H1 (cell line): ENCODE measurements around the gene CDC42BPB. TPM values are rescaled to one million over a fixed set of nuclear protein-coding genes. Genes with fewer than 3 reads are reported as not detected.

Experiments used
- CTCF ChIA-PET: fragments of 300-600 bp; sonication (Branson Sonifier 250); formaldehyde crosslinking; loops from one replicate; lab custom pipeline; 2021; ENCODE audit not compliant: partially characterized antibody; lab: Charles Lee
- POLR2A ChIA-PET: fragments of 300-600 bp; sonication (Branson Sonifier 250); formaldehyde crosslinking; loops from one replicate; lab custom pipeline; 2021; ENCODE audit warnings: inconsistent platforms; ENCODE audit not compliant: partially characterized antibody; lab: Charles Lee
- DNase-seq, 2 experiments: peaks; one replicate each; pipeline versions ENCODE4 v3.0.0 to v3.0.0-alpha.2; 2010 to 2022; ENCODE audit warnings: low spot score in 2 of 2, low read depth in 1 of 2, mixed read lengths in 1 of 2
- FAIRE-seq: peaks from 2 replicates; lab custom pipeline; 2011; peaks lifted over from hg19 to GRCh38; lab: Jason Lieb, UNC
- H2AFZ ChIP-seq: 2 replicates; pipeline ENCODE4 v1.8.1; 2012; ENCODE audit warnings: low read length, inconsistent platforms
- H2AK5ac ChIP-seq: 2 replicates; pipeline ENCODE4 v1.6.1; 2013; ENCODE audit warnings: low read depth, low read length
- H2BK120ac ChIP-seq: replicated peaks from 2 replicates; pipeline ENCODE3; 2013; ENCODE audit warnings: low read depth, low read length, inconsistent platforms
- H2BK12ac ChIP-seq: 2 replicates; pipeline ENCODE4 v1.6.1; 2013; ENCODE audit warnings: low read depth, low read length
- H2BK15ac ChIP-seq: 2 replicates; pipeline ENCODE4 v1.6.1; 2013; ENCODE audit warnings: low read length
- H2BK20ac ChIP-seq: 2 replicates; pipeline ENCODE4 v1.6.1; 2013; ENCODE audit warnings: low read length
- H2BK5ac ChIP-seq: 2 replicates; pipeline ENCODE4 v1.6.1; 2013; ENCODE audit warnings: low read depth, low read length
- H3K14ac ChIP-seq: 2 replicates; pipeline ENCODE4 v1.6.1; 2013; ENCODE audit warnings: inconsistent platforms; ENCODE audit not compliant: insufficient read length
- H3K18ac ChIP-seq: 2 replicates; pipeline ENCODE4 v1.6.1; 2013; ENCODE audit warnings: low read length; ENCODE audit errors: extremely low read depth
- H3K23ac ChIP-seq: 2 replicates; pipeline ENCODE4 v1.6.1; 2013; ENCODE audit warnings: inconsistent platforms; ENCODE audit not compliant: insufficient read length
- H3K23me2 ChIP-seq: 2 replicates; pipeline ENCODE4 v1.6.1; 2013; ENCODE audit warnings: low read depth, low read length
- H3K27ac ChIP-seq: 2 replicates; pipeline ENCODE4 v1.6.1; 2011; ENCODE audit warnings: low read depth, low read length, inconsistent platforms
- H3K27me3 ChIP-seq, 4 experiments: replicated peaks in 1 of 4; 1 replicate in 1 of 4; 2 replicates in 3 of 4; pipeline versions ENCODE4 v1.6.1 to v1.8.1; 2011 to 2013; ENCODE audit warnings: low read length in 3 of 4, mild to moderate bottlenecking in 3 of 4, inconsistent platforms in 2 of 4, mixed read lengths in 2 of 4, moderate library complexity in 1 of 4; ENCODE audit not compliant: control insufficient read depth in 3 of 4, insufficient read depth in 3 of 4; ENCODE audit errors: extremely low read depth in 1 of 4
- H3K36me3 ChIP-seq, 4 experiments: 2 replicates each; pipeline versions ENCODE4 v1.6.1 to v1.8.1; 2011 to 2013; ENCODE audit warnings: mild to moderate bottlenecking in 4 of 4, low read length in 3 of 4, moderate library complexity in 2 of 4, control low read depth in 1 of 4, inconsistent platforms in 1 of 4; ENCODE audit not compliant: insufficient read depth in 4 of 4, control insufficient read depth in 2 of 4
- H3K4ac ChIP-seq: replicated peaks from 2 replicates; pipeline ENCODE3; 2013; ENCODE audit warnings: low read length, low read depth, mixed read lengths, inconsistent platforms; ENCODE audit not compliant: insufficient read length
- H3K4me1 ChIP-seq, 4 experiments: replicated peaks in 1 of 4; 1 replicate in 1 of 4; 2 replicates in 3 of 4; pipeline versions ENCODE4 v1.6.1 to v1.8.1; 2011 to 2013; ENCODE audit warnings: low read length in 3 of 4, inconsistent platforms in 2 of 4, mixed read lengths in 1 of 4; ENCODE audit not compliant: insufficient read depth in 4 of 4, control insufficient read depth in 3 of 4
- H3K4me2 ChIP-seq, 2 experiments: 2 replicates each; pipeline versions ENCODE4 v1.6.1 to v1.8.1; 2011 to 2013; ENCODE audit warnings: low read depth in 2 of 2, low read length in 2 of 2, control low read depth in 1 of 2, inconsistent platforms in 1 of 2, mild to moderate bottlenecking in 1 of 2; ENCODE audit not compliant: insufficient read depth in 1 of 2
- H3K4me3 ChIP-seq, 4 experiments: fragments of 200-600, 300-600 bp in 1 of 4; sonication (generic), shearing (Covaris generic), sonication (Bioruptor Twin) in 1 of 4; 2 replicates each; pipeline versions ENCODE4 v1.5.1 to v1.8.1; 2011 to 2016; ENCODE audit warnings: low read length in 4 of 4, low read depth in 3 of 4, control low read depth in 2 of 4, inconsistent platforms in 2 of 4, mild to moderate bottlenecking in 2 of 4, mixed read lengths in 1 of 4, moderate library complexity in 1 of 4; ENCODE audit not compliant: insufficient read depth in 2 of 4; ENCODE audit errors: extremely low read depth in 1 of 4
- H3K56ac ChIP-seq: replicated peaks from 2 replicates; pipeline ENCODE3; 2013; ENCODE audit warnings: low read depth, mild to moderate bottlenecking, mixed read lengths, low read length, inconsistent platforms; ENCODE audit not compliant: insufficient read length
- H3K79me1 ChIP-seq: 2 replicates; pipeline ENCODE4 v1.6.1; 2013; ENCODE audit warnings: low read depth, low read length, control low read depth
- H3K79me2 ChIP-seq, 2 experiments: 2 replicates each; pipeline versions ENCODE4 v1.6.1 to v1.8.1; 2012 to 2013; ENCODE audit warnings: low read length in 2 of 2, mild to moderate bottlenecking in 2 of 2, inconsistent platforms in 1 of 2; ENCODE audit not compliant: insufficient read depth in 2 of 2, control insufficient read depth in 1 of 2
- H3K9ac ChIP-seq, 4 experiments: replicated peaks in 1 of 4; 1 replicate in 1 of 4; 2 replicates in 3 of 4; pipeline versions ENCODE4 v1.6.1 to v1.8.1; 2011 to 2013; ENCODE audit warnings: low read depth in 3 of 4, low read length in 3 of 4, control low read depth in 2 of 4, mild to moderate bottlenecking in 2 of 4, moderate library complexity in 2 of 4, inconsistent platforms in 1 of 4; ENCODE audit errors: extremely low read depth in 1 of 4
- H3K9me3 ChIP-seq, 2 experiments: 2 replicates each; pipeline versions ENCODE4 v1.6.1 to v1.8.1; 2012 to 2013; ENCODE audit warnings: mild to moderate bottlenecking in 2 of 2, moderate library complexity in 2 of 2, control low read depth in 1 of 2, inconsistent platforms in 1 of 2, low read depth in 1 of 2, low read length in 1 of 2, mixed read lengths in 1 of 2; ENCODE audit not compliant: insufficient read depth in 2 of 2
- H4K20me1 ChIP-seq, 2 experiments: replicated peaks in 1 of 2; 2 replicates each; pipeline versions ENCODE3 to v1.8.1; 2011 to 2013; ENCODE audit warnings: inconsistent platforms in 2 of 2, low read length in 2 of 2, mild to moderate bottlenecking in 1 of 2; ENCODE audit not compliant: insufficient read depth in 2 of 2, control insufficient read depth in 1 of 2
- H4K5ac ChIP-seq: 2 replicates; pipeline ENCODE4 v1.6.1; 2013; ENCODE audit warnings: low read length, low read depth, mixed read lengths, inconsistent platforms; ENCODE audit not compliant: insufficient read length
- H4K8ac ChIP-seq: 2 replicates; pipeline ENCODE4 v1.8.0; 2013; ENCODE audit warnings: mild to moderate bottlenecking, moderate library complexity, low read length, inconsistent platforms; ENCODE audit not compliant: insufficient read depth; ENCODE audit errors: extremely low read depth
- H4K91ac ChIP-seq: replicated peaks from 2 replicates; pipeline ENCODE3; 2013; ENCODE audit warnings: low read length, mixed read lengths, inconsistent platforms; ENCODE audit not compliant: insufficient read length
- SP4 ChIP-seq: IDR thresholded peaks from 2 replicates; pipeline ENCODE4 v1.6.1; 2012; ENCODE audit warnings: low read length, inconsistent platforms
- TAF7 ChIP-seq: optimal IDR thresholded peaks from 2 replicates; pipeline ENCODE3; 2011; ENCODE audit warnings: low read depth, mild to moderate bottlenecking, inconsistent platforms, low read length, moderate library complexity, borderline replicate concordance
- TCF12 ChIP-seq: IDR thresholded peaks from 2 replicates; pipeline ENCODE4 v1.6.1; 2011; ENCODE audit warnings: low read depth, mild to moderate bottlenecking, low read length
- ZNF274 ChIP-seq: IDR thresholded peaks from 2 replicates; pipeline ENCODE4 v1.7.0; 2012; ENCODE audit warnings: low read length, borderline replicate concordance; ENCODE audit errors: extremely low read depth
- WGBS, 2 experiments: shearing (Covaris generic) in 1 of 2; methylation state at CpG; one replicate each; pipeline versions ENCODE4 v1.1.6 to v1.1.7; 2013 to 2015; ENCODE audit warnings: low lambda C conversion rate in 2 of 2, mixed read lengths in 2 of 2, inconsistent platforms in 1 of 2, low coverage in 1 of 2, missing lambda C conversion rate in 1 of 2; ENCODE audit not compliant: insufficient replicate concordance in 2 of 2, insufficient coverage in 1 of 2, insufficient read length in 1 of 2; ENCODE audit errors: extremely low coverage in 1 of 2, missing lambda C conversion rate in 1 of 2; 5-methylcytosine and 5-hydroxymethylcytosine counted together
- polyA plus RNA-seq, 7 experiments: library from polyadenylated mRNA; depleted of rRNA in 3 of 7; stranded (reverse) in 5 of 7; unstranded in 2 of 7; fragments of >200 nt in 5 of 7; fragments of 200-250 nt in 2 of 7; gene quantifications; 1 replicate in 5 of 7; 2 replicates in 1 of 7; 4 replicates in 1 of 7; pipeline versions ENCODE4 v1.2.1 to v1.2.3, GENCODE V29; 2011 to 2013; ENCODE audit warnings: missing spikeins in 2 of 7, mixed read lengths in 2 of 7
- total RNA-seq: library from RNA; stranded (reverse); fragmentation: NEBNext Ultra II Directional; extraction: Animal tissue kit (Norgen Biotek cat#: 25700); gene quantifications from 2 replicates; pipeline ENCODE4 v1.2.1, GENCODE V29; 2021

Gene CDC42BPB
- total and polyA plus RNA-seq, 2 of the 8 experiments (the other 6 are each of a cell fraction or from before 2014, with no cell fraction given): 51.2 to 88.2 TPM

- Histone ChIP-seq H3K27ac (no peak overlapping the region), H4K20me1 (peaks cover 13 to 14% of the 10 kb centered on the region in 2 experiments), H3K18ac (no peak overlapping the region), H4K91ac (no peak overlapping the region), H2BK5ac (no peak overlapping the region), H3K23ac (no peak overlapping the region), H3K56ac (no peak overlapping the region), H2BK120ac (no peak overlapping the region), H3K9ac (no peak overlapping the region), H2AK5ac (no peak overlapping the region), H2BK20ac (no peak overlapping the region), H3K9me3 (no peaks in the 10 kb centered on the region), H3K4ac (no peak overlapping the region), H2BK12ac (no peak overlapping the region), H3K79me2 (peaks cover 16 to 78% of the 10 kb centered on the region in 2 experiments), H3K14ac (no peak overlapping the region), H3K79me1 (peaks cover 2% of the 10 kb centered on the region), H3K27me3 (no peaks in the 10 kb centered on the region), H3K23me2 (peaks cover 6% of the 10 kb centered on the region; the same call in 1 of the 2 replicates), H3K4me3 (no peak overlapping the region), H2BK15ac (no peak overlapping the region), H2AFZ (no peak overlapping the region), H3K36me3 (no peaks in the 10 kb centered on the region), H3K4me2 (no peak overlapping the region), H3K4me1 (peaks cover 0 to 5% (median 0%) of the 10 kb centered on the region in 4 experiments; a peak in 3 of 7 replicates), H4K5ac (no peak overlapping the region), H4K8ac (no peak overlapping the region)
- no peak for DNase-seq
- ChIA-PET POLR2A (no interaction called here), CTCF (interaction anchor here (0.8 to 1.5 kb wide), 3 partner anchors 34 to 77 kb away, joined by 3 read pairs; no protein-coding TSS in a partner anchor)
- WGBS, 2 experiments: 89% methylated on average over 10 of the region's 10 CpGs; no CpG with 5 or more reads in 1 of the 2 experiments
- FAIRE-seq: no peak
- TF ChIP-seq TCF12: no peak
- TF ChIP-seq ZNF274: no peak
- TF ChIP-seq TAF7: no peak
- TF ChIP-seq SP4: no peak
These were observed 4.9 kb downstream of the CDC42BPB start for GRCh38 chr14:103052407-103052806.
